ENCODE measurements around the gene WDR49. TPM values are rescaled to one million over a fixed set of nuclear protein-coding genes. Genes with fewer than 3 reads are reported as not detected.

WDR49 gene
- polyA plus RNA-seq = under 1 TPM; 0.18 to 0.29 TPM

- Histone ChIP-seq H3K27ac (ENCODE audit: low read depth in 2 of 2, low read length in 1 of 2) (no peak within 1 kb of the TSS), H3K4me1 (ENCODE audit: control insufficient read depth in 2 of 2, insufficient read depth in 2 of 2, low read length in 1 of 2) (peaks cover 0 to 2% of the 10 kb centered on the region in 2 donors), H3K4me3 (ENCODE audit: low read depth in 1 of 2, low read length in 2 of 2) (no peak within 1 kb of the TSS), H3K36me3 (ENCODE audit: control insufficient read depth in 2 of 2, insufficient read depth in 2 of 2, low read length in 1 of 2) (no peaks in the 10 kb centered on the region), H3K27me3 (ENCODE audit: control insufficient read depth in 1 of 2, insufficient read depth in 2 of 2, low read length in 2 of 2) (no peaks in the 10 kb centered on the region), H3K9me3 (ENCODE audit: control insufficient read depth in 2 of 2, insufficient read depth in 1 of 2, low read depth in 1 of 2, low read length in 1 of 2) (no peaks in the 10 kb centered on the region)
- 30 to 39% methylated on average over 1 of the region's 1 CpG for WGBS, 2 donors
These were observed at the start of gene WDR49 for GRCh38 chr3:167653760-167654159. WDR49 (minus strand) TSS chr3:167653942; CDS start chr3:167653425, 517 bp downstream.

DNA sequence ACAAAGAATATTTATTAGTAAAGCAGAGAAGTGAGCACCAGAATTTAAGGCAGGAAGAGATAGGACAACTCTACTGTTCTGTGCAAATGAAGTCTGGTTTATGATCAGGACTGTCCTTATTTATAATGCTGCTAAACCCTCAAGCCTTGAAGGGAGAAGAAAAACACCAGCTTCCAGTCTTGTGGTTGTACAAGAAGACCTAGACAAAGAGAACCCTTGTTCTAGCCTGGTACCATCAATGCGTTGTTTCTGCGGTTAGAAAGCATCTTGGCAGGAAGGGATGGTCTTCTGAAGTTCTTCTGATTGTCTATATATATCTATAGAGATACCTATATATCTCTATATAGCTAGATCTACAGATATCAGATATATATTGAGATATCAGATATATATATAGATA lies 47.2 kb upstream of the WDR49 start:
- H3K27ac ChIP-seq (ENCODE audit: low read depth in 2 of 2, low read length in 1 of 2) = no peak overlapping the region
- 95 to 97% methylated on average over 2 of the region's 2 CpGs for WGBS, 2 donors
- H3K27me3 ChIP-seq (ENCODE audit: control insufficient read depth in 1 of 2, insufficient read depth in 2 of 2, low read length in 2 of 2) = no peaks in the 10 kb centered on the region
- H3K4me1 ChIP-seq (ENCODE audit: control insufficient read depth in 2 of 2, insufficient read depth in 2 of 2, low read length in 1 of 2) = no peaks in the 10 kb centered on the region
- H3K36me3 ChIP-seq (ENCODE audit: control insufficient read depth in 2 of 2, insufficient read depth in 2 of 2, low read length in 1 of 2) = no peaks in the 10 kb centered on the region
- no peaks in the 10 kb centered on the region for H3K9me3 ChIP-seq (ENCODE audit: control insufficient read depth in 2 of 2, insufficient read depth in 1 of 2, low read depth in 1 of 2, low read length in 1 of 2)
- H3K4me3 ChIP-seq (ENCODE audit: low read depth in 1 of 2, low read length in 2 of 2) = no peak overlapping the region

DNA sequence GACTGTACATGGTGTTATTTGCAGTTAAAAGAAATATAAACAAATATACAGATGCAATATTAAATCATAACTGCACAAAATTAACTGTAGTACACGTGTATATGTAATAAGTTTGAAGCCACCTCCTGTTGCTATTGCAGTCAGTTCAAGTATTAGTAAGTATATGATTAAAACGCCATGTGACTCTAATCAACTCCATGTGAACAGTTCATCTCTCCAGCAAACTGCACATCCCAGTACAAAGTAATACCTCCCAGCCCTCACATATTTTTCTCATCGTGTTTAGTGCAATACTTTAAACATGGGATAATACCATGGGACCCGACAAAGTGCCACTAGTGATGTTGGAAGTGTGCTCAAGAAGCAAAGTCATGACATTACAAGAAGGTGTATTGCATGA lies 46.3 kb upstream of the WDR49 start:
- H3K27ac ChIP-seq (ENCODE audit: low read depth in 2 of 2, low read length in 1 of 2) = no peak overlapping the region
- WGBS, 2 donors = 93 to 94% methylated on average over 4 of the region's 4 CpGs
- H3K9me3 ChIP-seq (ENCODE audit: control insufficient read depth in 2 of 2, insufficient read depth in 1 of 2, low read depth in 1 of 2, low read length in 1 of 2) = no peaks in the 10 kb centered on the region
- H3K4me1 ChIP-seq (ENCODE audit: control insufficient read depth in 2 of 2, insufficient read depth in 2 of 2, low read length in 1 of 2) = no peaks in the 10 kb centered on the region
- H3K36me3 ChIP-seq (ENCODE audit: control insufficient read depth in 2 of 2, insufficient read depth in 2 of 2, low read length in 1 of 2) = no peaks in the 10 kb centered on the region
- H3K4me3 ChIP-seq (ENCODE audit: low read depth in 1 of 2, low read length in 2 of 2) = no peak overlapping the region
- no peaks in the 10 kb centered on the region for H3K27me3 ChIP-seq (ENCODE audit: control insufficient read depth in 1 of 2, insufficient read depth in 2 of 2, low read length in 2 of 2)

- no peaks in the 10 kb centered on the region for H3K27me3 ChIP-seq (ENCODE audit: control insufficient read depth in 1 of 2, insufficient read depth in 2 of 2, low read length in 2 of 2)
- 93 to 94% methylated on average over 2 of the region's 2 CpGs for WGBS, 2 donors
- H3K36me3 ChIP-seq (ENCODE audit: control insufficient read depth in 2 of 2, insufficient read depth in 2 of 2, low read length in 1 of 2) = peaks cover 2% of the 10 kb centered on the region in 2 donors
- no peaks in the 10 kb centered on the region for H3K4me1 ChIP-seq (ENCODE audit: control insufficient read depth in 2 of 2, insufficient read depth in 2 of 2, low read length in 1 of 2)
- no peak overlapping the region for H3K27ac ChIP-seq (ENCODE audit: low read depth in 2 of 2, low read length in 1 of 2)
- H3K4me3 ChIP-seq (ENCODE audit: low read depth in 1 of 2, low read length in 2 of 2) = no peak overlapping the region
- no peaks in the 10 kb centered on the region for H3K9me3 ChIP-seq (ENCODE audit: control insufficient read depth in 2 of 2, insufficient read depth in 1 of 2, low read depth in 1 of 2, low read length in 1 of 2)
These were observed 40.4 kb upstream of the WDR49 start for GRCh38 chr3:167694121-167694520.

DNA sequence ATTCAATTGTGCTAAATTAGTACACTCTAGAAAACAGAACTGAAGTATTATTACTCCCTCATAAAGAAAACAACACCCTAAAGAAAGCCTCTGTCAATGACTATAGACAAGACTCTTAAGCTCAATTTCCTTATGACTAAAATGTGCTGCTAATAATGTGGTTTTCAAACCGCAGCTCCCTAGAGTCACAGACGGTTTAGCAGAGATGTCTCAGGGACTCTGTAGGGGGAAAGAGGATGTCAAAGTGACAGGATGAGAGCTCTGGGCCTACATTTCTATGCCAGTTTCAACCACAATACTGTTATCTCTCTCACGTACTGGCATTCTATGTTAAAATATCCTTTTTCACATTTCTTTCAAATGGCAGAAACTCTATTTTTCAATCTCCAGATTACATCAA lies 37.6 kb upstream of the WDR49 start:
- no peak overlapping the region for H3K4me3 ChIP-seq (ENCODE audit: low read depth in 1 of 2, low read length in 2 of 2)
- H3K9me3 ChIP-seq (ENCODE audit: control insufficient read depth in 2 of 2, insufficient read depth in 1 of 2, low read depth in 1 of 2, low read length in 1 of 2) = no peaks in the 10 kb centered on the region
- H3K27ac ChIP-seq (ENCODE audit: low read depth in 2 of 2, low read length in 1 of 2) = no peak overlapping the region
- WGBS, 2 donors = 55 to 68% methylated on average over 3 of the region's 3 CpGs
- no peaks in the 10 kb centered on the region for H3K4me1 ChIP-seq (ENCODE audit: control insufficient read depth in 2 of 2, insufficient read depth in 2 of 2, low read length in 1 of 2)
- no peaks in the 10 kb centered on the region for H3K27me3 ChIP-seq (ENCODE audit: control insufficient read depth in 1 of 2, insufficient read depth in 2 of 2, low read length in 2 of 2)
- H3K36me3 ChIP-seq (ENCODE audit: control insufficient read depth in 2 of 2, insufficient read depth in 2 of 2, low read length in 1 of 2) = peaks cover 2% of the 10 kb centered on the region in 2 donors

DNA sequence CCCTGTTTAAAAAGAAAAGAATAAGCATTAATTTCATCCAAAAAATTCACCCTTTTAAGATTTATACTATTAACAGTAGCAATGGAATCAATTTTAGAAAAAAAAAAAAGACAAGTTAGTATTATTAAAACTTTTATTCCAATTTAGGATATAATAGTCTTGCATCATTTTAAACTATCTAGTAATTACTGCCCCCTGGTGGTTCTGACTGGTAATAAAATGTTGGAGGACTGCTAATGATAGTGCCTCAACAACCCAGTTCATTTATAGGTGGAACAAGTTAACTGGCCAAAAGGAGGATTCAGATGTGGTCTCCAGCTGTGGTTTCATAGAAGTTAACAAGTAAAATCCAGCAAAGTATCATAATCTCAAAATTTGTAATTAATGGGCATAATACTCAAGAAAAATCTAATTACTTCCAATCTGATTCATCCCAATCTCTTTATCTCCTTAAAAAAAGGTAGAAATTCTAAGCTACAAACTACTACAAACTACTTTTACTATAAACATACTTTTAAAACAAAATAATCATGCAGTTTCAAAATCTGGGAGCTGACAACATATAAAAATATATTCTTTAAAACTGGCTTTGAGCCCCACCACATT lies 30.7 kb upstream of the WDR49 start:
- Histone ChIP-seq H3K36me3 (ENCODE audit: control insufficient read depth in 2 of 2, insufficient read depth in 2 of 2, low read length in 1 of 2) (peaks cover 0 to 6% of the 10 kb centered on the region in 2 donors), H3K27ac (ENCODE audit: low read depth in 2 of 2, low read length in 1 of 2) (no peak overlapping the region), H3K4me1 (ENCODE audit: control insufficient read depth in 2 of 2, insufficient read depth in 2 of 2, low read length in 1 of 2) (no peaks in the 10 kb centered on the region), H3K27me3 (ENCODE audit: control insufficient read depth in 1 of 2, insufficient read depth in 2 of 2, low read length in 2 of 2) (no peaks in the 10 kb centered on the region), H3K4me3 (ENCODE audit: low read depth in 1 of 2, low read length in 2 of 2) (no peak overlapping the region), H3K9me3 (ENCODE audit: control insufficient read depth in 2 of 2, insufficient read depth in 1 of 2, low read depth in 1 of 2, low read length in 1 of 2) (no peaks in the 10 kb centered on the region)

- Histone ChIP-seq H3K4me3 (ENCODE audit: low read depth in 1 of 2, low read length in 2 of 2) (no peak overlapping the region), H3K9me3 (ENCODE audit: control insufficient read depth in 2 of 2, insufficient read depth in 1 of 2, low read depth in 1 of 2, low read length in 1 of 2) (peaks cover 2 to 3% of the 10 kb centered on the region in 2 donors), H3K27ac (ENCODE audit: low read depth in 2 of 2, low read length in 1 of 2) (no peak overlapping the region), H3K36me3 (ENCODE audit: control insufficient read depth in 2 of 2, insufficient read depth in 2 of 2, low read length in 1 of 2) (peaks cover 3 to 6% of the 10 kb centered on the region in 2 donors), H3K27me3 (ENCODE audit: control insufficient read depth in 1 of 2, insufficient read depth in 2 of 2, low read length in 2 of 2) (no peaks in the 10 kb centered on the region), H3K4me1 (ENCODE audit: control insufficient read depth in 2 of 2, insufficient read depth in 2 of 2, low read length in 1 of 2) (no peaks in the 10 kb centered on the region)
- WGBS, 2 donors = 89 to 95% methylated on average over 4 of the region's 4 CpGs
These were observed 25.8 kb upstream of the WDR49 start for GRCh38 chr3:167679526-167679925.

DNA sequence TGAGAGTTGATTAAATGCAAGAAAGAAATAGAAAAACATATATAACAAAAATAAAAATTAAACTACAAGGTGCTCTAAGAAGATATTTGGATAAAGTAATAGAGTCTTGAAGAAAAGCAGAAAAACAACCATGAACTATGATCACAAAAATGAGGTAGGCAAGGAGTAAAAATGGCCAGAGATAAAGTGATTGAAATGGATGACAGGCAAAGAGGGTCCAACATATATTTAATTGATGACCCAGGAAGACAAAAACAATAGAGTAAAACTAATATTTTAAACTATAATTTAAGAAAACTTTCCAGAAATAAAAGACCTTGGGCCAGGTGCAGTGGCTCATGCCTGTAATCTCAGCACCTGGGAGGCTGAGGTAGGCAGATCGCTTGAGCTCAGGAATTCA lies 22.1 kb upstream of the WDR49 start:
- WGBS, 2 donors = 100% methylated on average over 1 of the region's 1 CpG
- peaks cover 3% of the 10 kb centered on the region in 2 donors for H3K36me3 ChIP-seq (ENCODE audit: control insufficient read depth in 2 of 2, insufficient read depth in 2 of 2, low read length in 1 of 2)

GRCh38 chr3:167673221-167673620 lies 19.5 kb upstream of the WDR49 start:
- H3K27ac ChIP-seq (ENCODE audit: low read depth in 2 of 2, low read length in 1 of 2) = no peak overlapping the region
- 83 to 99% methylated on average over 1 of the region's 1 CpG for whole genome bisulfite sequencing, 2 donors
- H3K4me1 ChIP-seq (ENCODE audit: control insufficient read depth in 2 of 2, insufficient read depth in 2 of 2, low read length in 1 of 2) = no peaks in the 10 kb centered on the region
- H3K9me3 ChIP-seq (ENCODE audit: control insufficient read depth in 2 of 2, insufficient read depth in 1 of 2, low read depth in 1 of 2, low read length in 1 of 2) = peaks cover 2 to 3% of the 10 kb centered on the region in 2 donors
- H3K4me3 ChIP-seq (ENCODE audit: low read depth in 1 of 2, low read length in 2 of 2) = no peak overlapping the region
- peaks cover 3% of the 10 kb centered on the region in 2 donors for H3K36me3 ChIP-seq (ENCODE audit: control insufficient read depth in 2 of 2, insufficient read depth in 2 of 2, low read length in 1 of 2)
- no peaks in the 10 kb centered on the region for H3K27me3 ChIP-seq (ENCODE audit: control insufficient read depth in 1 of 2, insufficient read depth in 2 of 2, low read length in 2 of 2)

More for the DNA sequence above, 22.1 kb upstream of the WDR49 start:
- Histone ChIP-seq H3K27ac (ENCODE audit: low read depth in 2 of 2, low read length in 1 of 2) (no peak overlapping the region), H3K4me3 (ENCODE audit: low read depth in 1 of 2, low read length in 2 of 2) (no peak overlapping the region), H3K27me3 (ENCODE audit: control insufficient read depth in 1 of 2, insufficient read depth in 2 of 2, low read length in 2 of 2) (no peaks in the 10 kb centered on the region), H3K9me3 (ENCODE audit: control insufficient read depth in 2 of 2, insufficient read depth in 1 of 2, low read depth in 1 of 2, low read length in 1 of 2) (peaks cover 2 to 3% of the 10 kb centered on the region in 2 donors), H3K4me1 (ENCODE audit: control insufficient read depth in 2 of 2, insufficient read depth in 2 of 2, low read length in 1 of 2) (no peaks in the 10 kb centered on the region)

GRCh38 chr3:167671878-167672427 lies 18.2 kb upstream of the WDR49 start:
- H3K9me3 ChIP-seq (ENCODE audit: control insufficient read depth in 2 of 2, insufficient read depth in 1 of 2, low read depth in 1 of 2, low read length in 1 of 2) = peaks cover 2 to 3% of the 10 kb centered on the region in 2 donors
- no peak overlapping the region for H3K4me3 ChIP-seq (ENCODE audit: low read depth in 1 of 2, low read length in 2 of 2)
- H3K27ac ChIP-seq (ENCODE audit: low read depth in 2 of 2, low read length in 1 of 2) = no peak overlapping the region
- H3K36me3 ChIP-seq (ENCODE audit: control insufficient read depth in 2 of 2, insufficient read depth in 2 of 2, low read length in 1 of 2) = peaks cover 3% of the 10 kb centered on the region in 2 donors
- H3K27me3 ChIP-seq (ENCODE audit: control insufficient read depth in 1 of 2, insufficient read depth in 2 of 2, low read length in 2 of 2) = no peaks in the 10 kb centered on the region
- H3K4me1 ChIP-seq (ENCODE audit: control insufficient read depth in 2 of 2, insufficient read depth in 2 of 2, low read length in 1 of 2) = no peaks in the 10 kb centered on the region
- whole genome bisulfite sequencing, 2 donors = 83 to 92% methylated on average over 4 of the region's 4 CpGs
